ENCODE measurements around the gene NINJ1.

The NINJ1 gene

DNA sequence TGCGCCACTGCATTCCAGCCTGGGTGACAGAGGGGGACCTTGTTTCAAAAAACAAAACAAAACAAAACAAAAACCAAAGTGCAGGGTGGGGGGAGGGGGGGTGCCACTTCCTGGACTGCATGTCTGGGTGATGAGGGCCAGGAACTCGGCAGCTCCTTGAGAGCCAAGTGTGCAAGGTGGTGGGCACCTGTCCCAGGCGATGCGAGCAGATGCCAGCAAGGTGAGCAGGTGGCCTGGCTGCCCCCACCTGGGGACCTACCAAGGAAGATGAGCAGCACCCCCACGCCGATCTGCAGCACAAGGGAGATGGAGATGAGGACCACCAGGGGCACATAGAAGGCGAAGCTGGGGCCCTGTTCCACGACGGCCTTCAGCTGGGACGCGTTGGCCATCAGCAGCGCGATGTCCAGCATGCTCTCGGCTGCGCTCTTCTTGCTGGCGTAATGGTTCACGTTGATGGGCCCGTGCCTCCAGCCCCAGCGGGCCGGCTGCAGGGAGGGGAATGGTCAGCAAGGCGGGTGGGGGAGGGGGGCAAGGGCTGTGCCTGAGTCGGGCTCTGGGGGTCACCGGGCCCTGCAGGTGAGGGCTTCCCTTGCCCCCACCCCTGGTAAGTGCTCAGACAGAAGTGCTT, 7.8 kb downstream of the NINJ1 start:
- Histone ChIP-seq H3K36me3 (peaks cover 3% of the 10 kb centered on the region; the same call in 1 of the 2 replicates), H3K27me3 (ENCODE audit: insufficient read depth, low read depth, severe bottlenecking) (no peaks in the 10 kb centered on the region), H3K27ac (no peak overlapping the region), H3K4me3 (ENCODE audit: low read depth, low read length) (no peak overlapping the region), H3K9me3 (ENCODE audit: severe bottlenecking) (no peaks in the 10 kb centered on the region)
- DNase-seq: no peak
- TF ChIP-seq, protein P1, sequence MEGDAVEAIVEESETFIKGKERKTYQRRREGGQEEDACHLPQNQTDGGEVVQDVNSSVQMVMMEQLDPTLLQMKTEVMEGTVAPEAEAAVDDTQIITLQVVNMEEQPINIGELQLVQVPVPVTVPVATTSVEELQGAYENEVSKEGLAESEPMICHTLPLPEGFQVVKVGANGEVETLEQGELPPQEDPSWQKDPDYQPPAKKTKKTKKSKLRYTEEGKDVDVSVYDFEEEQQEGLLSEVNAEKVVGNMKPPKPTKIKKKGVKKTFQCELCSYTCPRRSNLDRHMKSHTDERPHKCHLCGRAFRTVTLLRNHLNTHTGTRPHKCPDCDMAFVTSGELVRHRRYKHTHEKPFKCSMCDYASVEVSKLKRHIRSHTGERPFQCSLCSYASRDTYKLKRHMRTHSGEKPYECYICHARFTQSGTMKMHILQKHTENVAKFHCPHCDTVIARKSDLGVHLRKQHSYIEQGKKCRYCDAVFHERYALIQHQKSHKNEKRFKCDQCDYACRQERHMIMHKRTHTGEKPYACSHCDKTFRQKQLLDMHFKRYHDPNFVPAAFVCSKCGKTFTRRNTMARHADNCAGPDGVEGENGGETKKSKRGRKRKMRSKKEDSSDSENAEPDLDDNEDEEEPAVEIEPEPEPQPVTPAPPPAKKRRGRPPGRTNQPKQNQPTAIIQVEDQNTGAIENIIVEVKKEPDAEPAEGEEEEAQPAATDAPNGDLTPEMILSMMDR (IDR thresholded peaks at IDR 0.05; ENCODE audit: low read depth, low read length): no peak

GRCh38 chr9:93125331-93125894, 8.6 kb downstream of the NINJ1 start:
- Histone ChIP-seq H3K4me3 (ENCODE audit: low read depth, low read length) (no peak overlapping the region), H3K27me3 (ENCODE audit: insufficient read depth, low read depth, severe bottlenecking) (no peaks in the 10 kb centered on the region), H3K9me3 (ENCODE audit: severe bottlenecking) (no peaks in the 10 kb centered on the region), H3K27ac (no peak overlapping the region), H3K36me3 (peaks cover 3% of the 10 kb centered on the region; the same call in 1 of the 2 replicates)
- TF ChIP-seq, protein P1 (IDR thresholded peaks at IDR 0.05; ENCODE audit: low read depth, low read length): no peak
- DNase-seq: peak; percentile 0

GRCh38 chr9:93124793-93125192, 9.3 kb downstream of the NINJ1 start:
- Histone ChIP-seq H3K27me3 (ENCODE audit: insufficient read depth, low read depth, severe bottlenecking) (no peaks in the 10 kb centered on the region), H3K27ac (no peak overlapping the region), H3K9me3 (ENCODE audit: severe bottlenecking) (no peaks in the 10 kb centered on the region), H3K4me3 (ENCODE audit: low read depth, low read length) (no peak overlapping the region), H3K36me3 (peaks cover 3% of the 10 kb centered on the region; the same call in 1 of the 2 replicates)
- TF ChIP-seq, protein P1 (IDR thresholded peaks at IDR 0.05; ENCODE audit: low read depth, low read length): no peak
- DNase-seq: peak; percentile 2

- Histone ChIP-seq H3K27ac (no peak overlapping the region), H3K36me3 (peaks cover 3% of the 10 kb centered on the region; the same call in 1 of the 2 replicates), H3K27me3 (ENCODE audit: insufficient read depth, low read depth, severe bottlenecking) (no peaks in the 10 kb centered on the region), H3K4me3 (ENCODE audit: low read depth, low read length) (no peak overlapping the region), H3K9me3 (ENCODE audit: severe bottlenecking) (no peaks in the 10 kb centered on the region)
- no peak for DNase-seq
- TF ChIP-seq, protein P1 (IDR thresholded peaks at IDR 0.05; ENCODE audit: low read depth, low read length): no peak
These were observed 10.3 kb downstream of the NINJ1 start for GRCh38 chr9:93123561-93124283.

DNA sequence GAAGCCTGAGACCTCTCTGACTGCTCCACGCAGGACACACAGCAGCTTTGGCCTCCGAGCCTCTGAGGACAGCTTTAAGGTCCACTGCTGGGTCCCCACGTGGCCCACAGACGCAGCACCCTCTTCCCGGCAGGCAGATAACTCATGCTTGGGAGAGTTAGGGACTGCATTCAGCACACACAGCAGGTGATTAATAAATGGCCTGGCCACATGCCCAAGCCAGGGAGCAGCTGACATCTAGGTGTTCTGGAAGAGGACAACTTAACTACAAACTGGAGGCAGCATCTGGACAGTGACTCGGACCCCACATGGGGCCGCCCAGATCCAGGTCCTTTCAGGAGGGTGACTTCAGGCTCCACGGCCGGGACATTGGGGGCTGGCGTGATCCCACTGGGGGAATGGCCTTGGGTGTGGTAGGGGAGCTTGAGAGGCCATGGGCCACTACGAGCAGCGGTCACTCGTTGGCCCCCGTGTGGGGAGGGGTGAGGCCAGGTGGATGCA, 11.3 kb downstream of the NINJ1 start:
- H3K27ac ChIP-seq: no peak overlapping the region
- H3K36me3 ChIP-seq: peaks cover 3% of the 10 kb centered on the region; the same call in 1 of the 2 replicates
- H3K27me3 ChIP-seq (ENCODE audit: insufficient read depth, low read depth, severe bottlenecking): no peaks in the 10 kb centered on the region
- no peak overlapping the region for H3K4me3 ChIP-seq (ENCODE audit: low read depth, low read length)
- TF ChIP-seq, protein P1 (IDR thresholded peaks at IDR 0.05; ENCODE audit: low read depth, low read length): no peak
- DNase-seq: no peak
- H3K9me3 ChIP-seq (ENCODE audit: severe bottlenecking): no peaks in the 10 kb centered on the region
